Activated CD4-positive, alpha-beta T cell treated with anti-CD3 and anti-CD28 coated beads for 1 hour (primary cell): ENCODE results near the gene PPP1R8.

Source experiments
- DNase-seq: peaks from one replicate; pipeline ENCODE4 v3.0.0-alpha.2; 2020

The PPP1R8 gene

GRCh38 chr1:27872802-27873551, 42.4 kb downstream of the PPP1R8 start:
- DNase-seq: no peak

DNA sequence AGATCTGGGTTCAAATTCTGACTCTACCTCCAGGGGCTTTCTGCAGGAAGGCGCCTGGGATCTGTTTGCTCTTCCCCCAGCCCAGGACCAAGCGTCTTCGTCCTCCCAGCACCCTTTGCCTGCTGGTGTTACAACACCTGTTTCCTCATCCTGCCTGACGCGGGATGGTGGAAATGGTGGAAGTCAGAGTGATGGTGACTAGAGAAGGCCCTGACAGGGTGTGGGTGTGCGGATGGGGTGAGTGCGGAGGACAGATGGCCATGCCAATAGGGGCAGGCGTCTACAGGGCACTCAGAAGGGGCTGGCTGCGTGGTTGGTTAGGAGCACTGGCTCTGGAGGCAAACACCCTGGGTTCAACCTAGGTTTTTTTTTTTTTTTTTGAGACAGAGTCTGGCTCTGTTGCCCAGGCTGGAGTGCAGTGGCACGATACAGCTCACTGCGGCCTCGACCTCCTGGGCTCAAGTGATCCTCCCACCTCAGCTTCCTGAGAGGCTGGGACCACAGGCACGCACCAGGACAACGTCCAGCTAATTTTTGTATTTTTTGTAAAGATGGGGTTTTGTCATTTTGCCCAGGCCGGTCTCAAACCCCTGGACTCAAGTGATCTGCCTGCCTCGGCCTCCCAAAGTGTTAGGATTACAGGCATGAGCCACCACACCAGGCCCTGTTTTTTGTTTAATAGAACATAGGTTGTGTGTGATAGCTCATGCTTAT, 43.2 kb downstream of the PPP1R8 start:
- no peak for DNase-seq

GRCh38 chr1:27876341-27877114, 45.9 kb downstream of the PPP1R8 start:
- DNase-seq: no peak

GRCh38 chr1:27877115-27877416, 46.5 kb downstream of the PPP1R8 start:
- DNase-seq: no peak

DNA sequence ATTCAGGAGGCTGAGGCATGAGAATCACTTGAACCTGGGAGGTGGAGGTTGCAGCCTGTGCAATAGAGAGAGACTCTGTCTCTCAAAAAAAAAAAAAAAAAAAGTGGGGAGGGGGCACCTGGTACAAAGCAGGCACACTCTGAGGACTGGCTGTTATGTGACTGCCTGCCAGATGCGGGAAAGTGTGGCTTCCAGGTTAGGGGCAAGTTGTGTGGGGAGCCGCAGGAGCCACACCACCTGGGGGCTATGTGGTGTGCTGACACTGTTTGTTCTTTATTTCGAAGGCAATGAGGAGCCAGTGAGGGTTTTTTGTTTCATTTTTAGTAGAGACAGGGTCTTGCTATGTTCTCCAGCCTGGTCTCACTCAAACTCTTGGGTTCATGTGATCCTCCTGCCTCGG, 47.5 kb downstream of the PPP1R8 start:
- no peak for DNase-seq

DNA sequence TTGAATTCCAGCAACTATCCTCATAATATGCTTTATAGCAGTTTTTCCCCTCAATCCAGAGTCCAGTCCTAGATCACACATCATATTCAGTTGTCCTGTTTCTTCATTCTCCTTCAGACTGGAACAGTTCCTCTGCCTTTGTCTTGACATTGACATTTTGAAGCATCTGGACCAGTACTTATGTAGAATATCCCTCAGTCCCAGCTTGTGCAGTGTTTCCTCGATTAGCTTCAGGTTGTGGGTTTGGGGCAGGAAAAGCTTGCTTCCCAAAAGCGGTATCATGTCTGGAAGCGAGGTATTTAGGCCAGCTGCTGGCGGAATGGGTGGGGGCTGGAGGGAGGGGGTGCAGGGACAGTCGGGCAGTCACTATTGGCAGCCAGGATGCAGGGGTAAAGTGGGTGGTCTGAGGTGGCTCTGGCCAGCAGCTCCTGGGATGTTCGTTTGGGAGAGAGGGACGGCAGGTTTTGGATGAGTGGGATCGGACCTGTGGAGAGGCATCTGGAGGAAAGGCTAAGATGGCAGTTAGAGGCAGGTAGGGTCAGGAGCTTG, 48.3 kb downstream of the PPP1R8 start:
- DNase-seq: no peak

GRCh38 chr1:27879374-27880082, 48.9 kb downstream of the PPP1R8 start:
- no peak for DNase-seq

DNA sequence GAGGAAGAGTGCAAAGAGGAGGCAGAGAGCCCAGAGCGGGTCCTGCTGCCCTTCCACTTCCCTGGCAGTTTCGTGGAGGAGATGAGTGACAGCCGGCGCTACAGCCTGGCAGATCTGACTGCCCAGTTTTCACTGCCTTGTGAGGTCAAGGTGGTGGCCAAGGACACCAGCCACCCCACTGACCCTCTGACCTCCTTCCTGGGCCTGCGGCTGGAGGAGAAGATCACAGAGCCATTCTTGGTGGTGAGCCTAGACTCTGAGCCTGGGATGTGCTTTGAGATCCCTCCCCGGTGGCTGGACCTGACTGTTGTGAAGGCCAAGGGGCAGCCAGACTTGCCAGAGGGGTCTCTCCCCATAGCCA, 51.9 kb downstream of the PPP1R8 start:
- no peak for DNase-seq

GRCh38 chr1:27883536-27883935, 53.0 kb downstream of the PPP1R8 start:
- DNase-seq: no peak

- no peak for DNase-seq
Observed at GRCh38 chr1:27884006-27884954, 53.7 kb downstream of the PPP1R8 start.

DNA sequence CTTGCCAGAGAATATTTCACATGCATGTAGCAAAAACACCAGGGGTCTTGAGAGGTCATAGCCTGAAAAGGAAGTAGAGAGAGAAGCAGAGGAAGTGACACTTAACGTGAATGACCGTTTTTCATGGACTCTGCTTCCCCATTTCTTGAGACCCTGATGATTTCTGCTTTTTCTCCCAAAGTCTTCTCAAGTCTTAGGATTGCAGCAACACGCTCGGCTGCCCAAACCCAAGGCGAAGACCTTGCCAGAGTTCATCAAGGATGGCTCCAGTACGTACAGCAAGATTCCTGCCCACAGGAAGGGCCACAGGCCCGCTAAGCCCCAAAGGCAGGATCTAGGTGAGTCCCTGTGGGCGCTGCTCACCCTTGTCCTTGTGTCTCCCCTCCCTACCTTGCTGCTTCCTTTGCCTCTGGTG, 54.5 kb downstream of the PPP1R8 start:
- no peak for DNase-seq

DNA sequence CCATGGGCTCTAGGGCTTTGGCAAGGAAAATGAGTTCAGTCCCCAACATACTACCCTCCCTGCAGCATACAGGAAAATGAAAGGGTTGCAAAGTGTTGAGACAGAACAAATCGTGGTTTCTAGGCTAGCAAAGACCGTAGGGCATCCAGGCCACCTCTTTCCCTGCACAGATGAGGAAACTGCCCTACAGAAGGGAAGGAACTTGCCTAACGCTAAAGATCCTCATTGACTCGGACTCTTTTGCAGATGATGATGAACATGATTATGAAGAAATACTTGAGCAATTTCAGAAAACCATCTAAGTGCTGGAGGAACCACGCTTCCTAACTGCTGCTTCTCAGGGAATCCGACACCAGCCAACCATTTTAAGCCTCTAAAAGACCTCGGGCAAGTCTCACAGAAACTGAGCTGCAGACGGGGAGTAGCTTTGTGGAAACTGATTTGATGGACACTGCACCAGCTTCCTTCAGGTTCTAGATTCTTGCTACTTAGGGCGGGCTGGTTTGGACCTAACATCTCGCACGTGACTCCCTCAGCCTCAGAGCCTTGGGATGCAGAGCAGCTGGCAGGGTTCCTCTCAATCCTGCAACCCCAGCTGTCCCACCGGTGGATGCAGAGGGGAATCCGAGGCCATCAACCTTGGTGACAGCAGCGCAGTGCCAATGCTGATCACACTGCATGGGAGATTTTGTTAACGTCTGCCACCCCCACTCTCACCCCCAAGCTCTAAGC, 55.2 kb downstream of the PPP1R8 start:
- no peak for DNase-seq

DNA sequence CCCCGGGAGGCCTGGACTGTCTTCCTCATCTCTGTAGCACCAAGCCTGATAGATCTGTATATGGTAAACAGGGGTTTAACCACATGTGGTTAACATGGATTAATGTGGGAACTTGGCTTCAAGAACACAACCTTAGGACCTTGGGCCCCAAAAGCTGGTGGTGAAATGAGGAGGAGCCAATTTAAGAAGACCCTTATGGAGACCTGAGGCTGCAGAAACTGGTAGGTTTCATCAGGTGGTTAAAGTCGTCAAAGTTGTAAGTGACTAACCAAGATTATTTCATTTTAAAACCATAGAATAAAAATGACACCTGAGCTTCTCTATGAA, 55.7 kb downstream of the PPP1R8 start:
- no peak for DNase-seq

GRCh38 chr1:27886744-27887143, 56.2 kb downstream of the PPP1R8 start:
- DNase-seq: no peak

DNA sequence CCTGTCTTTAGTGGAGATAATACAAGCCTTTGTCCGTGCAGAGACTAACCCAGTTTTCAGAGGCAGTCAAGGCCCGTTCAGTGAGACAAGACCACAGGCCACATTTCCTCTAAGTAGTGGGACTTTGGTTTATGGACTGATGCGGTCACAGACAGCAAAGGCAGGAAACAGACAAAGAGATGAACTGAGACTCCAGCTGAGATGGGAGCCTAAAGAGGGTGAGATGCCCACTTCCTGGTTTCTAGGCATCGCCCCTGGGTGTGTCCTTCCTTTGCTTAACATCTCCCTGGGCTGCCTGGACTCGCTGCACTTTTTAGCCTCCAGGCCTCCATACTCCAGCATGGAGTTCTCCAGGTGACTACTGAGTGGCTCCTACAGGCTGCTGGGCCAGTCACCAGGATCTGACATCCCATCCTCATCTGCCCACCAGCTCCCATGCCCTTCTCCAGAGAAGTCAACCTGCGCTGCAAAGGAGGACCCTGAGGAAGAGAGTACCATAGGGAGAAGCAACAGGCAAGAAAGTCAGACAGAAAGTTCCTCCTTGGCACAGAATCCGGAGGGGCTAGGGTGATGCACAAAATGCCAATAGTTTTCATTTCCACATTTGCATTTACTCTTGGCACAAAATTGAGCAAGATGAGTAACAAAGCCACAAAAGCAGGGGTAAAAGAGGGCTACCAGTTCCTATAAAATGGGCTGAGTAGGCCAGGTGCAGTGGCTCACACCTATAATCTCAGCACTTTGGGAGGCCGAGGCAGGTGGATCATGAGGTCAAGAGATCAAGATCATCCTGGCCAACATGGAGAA, 56.8 kb downstream of the PPP1R8 start:
- DNase-seq: no peak

GRCh38 chr1:27889506-27889905, 58.9 kb downstream of the PPP1R8 start:
- no peak for DNase-seq

- DNase-seq: no peak
Observed at GRCh38 chr1:27891196-27891889, 60.8 kb downstream of the PPP1R8 start.

DNA sequence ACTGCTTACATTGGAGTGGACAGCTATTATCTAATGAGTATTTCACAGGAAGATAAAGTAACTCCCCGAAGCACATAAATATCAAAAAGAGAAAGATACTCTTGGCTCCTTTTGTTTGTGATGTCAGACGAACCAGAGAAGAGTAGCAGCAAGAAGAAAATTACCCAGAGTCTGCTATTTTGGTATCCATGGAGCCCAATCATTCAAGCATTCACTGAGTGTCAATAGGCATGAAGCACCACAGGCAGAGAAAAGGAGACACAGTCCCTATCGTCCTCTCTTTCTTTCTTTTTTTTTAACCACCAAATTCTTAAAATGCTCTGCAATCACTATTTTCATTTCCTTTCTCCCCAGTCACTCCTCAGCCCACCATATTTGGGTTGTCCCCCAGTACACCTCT, 63.9 kb downstream of the PPP1R8 start:
- no peak for DNase-seq
